Neural cell (in vitro differentiated cells): ENCODE measurements around the gene DCPS. TPM values are rescaled to one million over a fixed set of nuclear protein-coding genes. Genes with fewer than 3 reads are reported as not detected.

ENCODE experiments used
- H2AFZ ChIP-seq: fragments of 200-600, 300-800 bp; sonication (generic), shearing (Covaris generic); 2 replicates; pipeline ENCODE4 v1.6.0; 2014; ENCODE audit warnings: low read depth, mild to moderate bottlenecking, antibody characterized with exemption, low read length, moderate library complexity
- H3F3A ChIP-seq: fragments of 200-600 bp; shearing (Covaris generic); 2 replicates; pipeline ENCODE4 v1.6.1; 2016; ENCODE audit warnings: mild to moderate bottlenecking, moderate library complexity, mixed read lengths, antibody characterized with exemption, low read length; ENCODE audit not compliant: insufficient read depth, poor library complexity, severe bottlenecking
- H3K27ac ChIP-seq: fragments of 200-600, 300-800 bp; sonication (generic), shearing (Covaris generic); 2 replicates; pipeline ENCODE4 v1.5.1; 2014; ENCODE audit warnings: mild to moderate bottlenecking, low read length, moderate library complexity
- H3K27me3 ChIP-seq: fragments of 300-800, 200-600 bp; sonication (generic), shearing (Covaris generic); 2 replicates; pipeline ENCODE4 v1.6.0; 2014; ENCODE audit warnings: mild to moderate bottlenecking, low read depth, low read length, moderate library complexity; ENCODE audit not compliant: insufficient read depth
- H3K36me3 ChIP-seq: fragments of 300-800, 200-600 bp; sonication (generic), shearing (Covaris generic); 2 replicates; pipeline ENCODE4 v1.5.1; 2014; ENCODE audit warnings: mild to moderate bottlenecking, antibody characterized with exemption, low read length, moderate library complexity; ENCODE audit not compliant: insufficient read depth
- H3K4me2 ChIP-seq: fragments of 300-800, 200-600 bp; sonication (generic), shearing (Covaris generic); 2 replicates; pipeline ENCODE4 v1.6.0; 2014; ENCODE audit warnings: mild to moderate bottlenecking, low read length
- H3K4me3 ChIP-seq: fragments of 300-800, 200-600 bp; sonication (generic), shearing (Covaris generic); 2 replicates; pipeline ENCODE4 v1.5.1; 2014; ENCODE audit warnings: mild to moderate bottlenecking, low read length, moderate library complexity
- H3K79me2 ChIP-seq: fragments of 200-600 bp; shearing (Covaris generic); replicated peaks from 2 replicates; pipeline ENCODE4 v1.6.0; 2014; ENCODE audit warnings: mild to moderate bottlenecking, low read length, moderate library complexity; ENCODE audit not compliant: insufficient read depth
- H3K9ac ChIP-seq: fragments of 300-800, 200-600 bp; sonication (generic), shearing (Covaris generic); 2 replicates; pipeline ENCODE4 v1.6.1; 2016; ENCODE audit warnings: mild to moderate bottlenecking, low read length, mixed read lengths
- H3K9me2 ChIP-seq: fragments of 200-600 bp; shearing (Covaris generic); 2 replicates; pipeline ENCODE4 v1.6.1; 2016; ENCODE audit warnings: mild to moderate bottlenecking, low read length, mixed read lengths; ENCODE audit not compliant: insufficient read depth
- H3K9me3 ChIP-seq: fragments of 200-600, 300-800 bp; sonication (generic), shearing (Covaris generic); 2 replicates; pipeline ENCODE4 v1.6.1; 2016; ENCODE audit warnings: mild to moderate bottlenecking, mixed run types, low read length, moderate library complexity, mixed read lengths
- H4K20me1 ChIP-seq: fragments of 200-600 bp; shearing (Covaris generic); 2 replicates; pipeline ENCODE4 v1.6.1; 2016; ENCODE audit warnings: mild to moderate bottlenecking, mixed run types; ENCODE audit not compliant: insufficient read depth
- CTCF ChIP-seq: fragments of 450-650 bp; IDR thresholded peaks from 2 replicates; pipeline ENCODE4 v1.5.1; 2014; ENCODE audit warnings: antibody characterized with exemption, mild to moderate bottlenecking, moderate library complexity; ENCODE audit not compliant: poor library complexity, severe bottlenecking
- EP300 ChIP-seq: fragments of 450-650 bp; conservative IDR thresholded peaks from 2 replicates; pipeline ENCODE4 v1.6.1; 2014; ENCODE audit warnings: antibody characterized with exemption, mild to moderate bottlenecking, moderate library complexity; ENCODE audit not compliant: poor library complexity, severe bottlenecking
- EZH2 ChIP-seq: fragments of 200-600, 300-800 bp; shearing (Covaris generic), sonication (generic); IDR thresholded peaks from 2 replicates; pipeline ENCODE4 v1.6.1; 2014; ENCODE audit warnings: antibody characterized with exemption, low read length, borderline replicate concordance, mild to moderate bottlenecking; ENCODE audit not compliant: insufficient read depth, poor library complexity, severe bottlenecking
- MXI1 ChIP-seq: fragments of 450-650 bp; conservative IDR thresholded peaks from 2 replicates; pipeline ENCODE4 v1.6.1; 2014; ENCODE audit warnings: antibody characterized with exemption, mild to moderate bottlenecking; ENCODE audit not compliant: poor library complexity, severe bottlenecking
- POLR2AphosphoS5 ChIP-seq: IDR thresholded peaks from 2 replicates; pipeline ENCODE4 v1.6.1; 2012
- RAD21 ChIP-seq: fragments of 450-650 bp; conservative IDR thresholded peaks from 2 replicates; pipeline ENCODE4 v1.6.1; 2014; ENCODE audit warnings: antibody characterized with exemption, mild to moderate bottlenecking, moderate library complexity
- REST ChIP-seq: IDR thresholded peaks from 2 replicates; pipeline ENCODE4 v1.6.1; 2012; ENCODE audit warnings: borderline replicate concordance
- SMC3 ChIP-seq: fragments of 450-650 bp; conservative IDR thresholded peaks from 2 replicates; pipeline ENCODE4 v1.6.1; 2014; ENCODE audit warnings: antibody characterized with exemption, mild to moderate bottlenecking, moderate library complexity; ENCODE audit not compliant: poor library complexity
- TAF1 ChIP-seq: IDR thresholded peaks from 2 replicates; pipeline ENCODE4 v1.6.1; 2012; ENCODE audit warnings: low read depth
- polyA plus RNA-seq: library from polyadenylated mRNA; depleted of rRNA; stranded (reverse); fragments of >200 nt; gene quantifications from 2 replicates; pipeline ENCODE4 v1.2.3, GENCODE V29; 2014

Gene DCPS
- polyA plus RNA-seq, 1 donor from 2014 or later = 6.4 TPM

GRCh38 chr11:126304457-126305075, 706 bp downstream of the DCPS start:
- H3K79me2 ChIP-seq = peaks cover 11% of the 10 kb centered on the region
- H2AFZ ChIP-seq = peak overlapping the region; percentile 95
- peak overlapping the region; percentile 75 for H3K4me2 ChIP-seq
- no peaks in the 10 kb centered on the region for H3F3A ChIP-seq
- H4K20me1 ChIP-seq = no peaks in the 10 kb centered on the region
- no peaks in the 10 kb centered on the region for H3K9me3 ChIP-seq
- TF ChIP-seq RAD21 (no peak), SMC3 (no peak)
- peak overlapping the region; percentile 74 for H3K4me3 ChIP-seq
- H3K9ac ChIP-seq = peak overlapping the region; percentile 87
- no peaks in the 10 kb centered on the region for H3K27me3 ChIP-seq
- no peaks in the 10 kb centered on the region for H3K36me3 ChIP-seq
- peak overlapping the region; percentile 95 for H3K27ac ChIP-seq
- no peaks in the 10 kb centered on the region for H3K9me2 ChIP-seq

GRCh38 chr11:126305699-126306098, 1.8 kb downstream of the DCPS start:
- Histone ChIP-seq H3K9me2 (no peaks in the 10 kb centered on the region), H2AFZ (no peak overlapping the region), H3K27ac (no peak overlapping the region), H3K4me3 (no peak overlapping the region), H3K9ac (no peak overlapping the region), H3K9me3 (no peaks in the 10 kb centered on the region), H3F3A (no peaks in the 10 kb centered on the region), H4K20me1 (no peaks in the 10 kb centered on the region), H3K79me2 (peaks cover 11% of the 10 kb centered on the region), H3K27me3 (no peaks in the 10 kb centered on the region), H3K4me2 (no peak overlapping the region), H3K36me3 (no peaks in the 10 kb centered on the region)
- TF ChIP-seq TAF1 (no peak), POLR2AphosphoS5 (no peak), RAD21 (no peak), MXI1 (no peak), CTCF (no peak), REST (no peak), EP300 (no peak), EZH2 (no peak), SMC3 (no peak)

GRCh38 chr11:126307706-126308105, 3.8 kb downstream of the DCPS start:
- TF ChIP-seq CTCF (peak; percentile 40), SMC3 (no peak), EP300 (no peak), TAF1 (no peak)
- H3K27ac ChIP-seq = no peak overlapping the region
- peaks cover 9% of the 10 kb centered on the region for H3K79me2 ChIP-seq
- no peaks in the 10 kb centered on the region for H3K36me3 ChIP-seq
- no peaks in the 10 kb centered on the region for H3K27me3 ChIP-seq
- H2AFZ ChIP-seq = no peak overlapping the region
- H3K4me2 ChIP-seq = no peak overlapping the region
- H4K20me1 ChIP-seq = no peaks in the 10 kb centered on the region
- H3K9me2 ChIP-seq = no peaks in the 10 kb centered on the region
- no peaks in the 10 kb centered on the region for H3F3A ChIP-seq
- H3K9me3 ChIP-seq = no peaks in the 10 kb centered on the region
- H3K4me3 ChIP-seq = no peak overlapping the region
- no peak overlapping the region for H3K9ac ChIP-seq
